ENCODE data around the gene GRIA4.

The GRIA4 gene

DNA sequence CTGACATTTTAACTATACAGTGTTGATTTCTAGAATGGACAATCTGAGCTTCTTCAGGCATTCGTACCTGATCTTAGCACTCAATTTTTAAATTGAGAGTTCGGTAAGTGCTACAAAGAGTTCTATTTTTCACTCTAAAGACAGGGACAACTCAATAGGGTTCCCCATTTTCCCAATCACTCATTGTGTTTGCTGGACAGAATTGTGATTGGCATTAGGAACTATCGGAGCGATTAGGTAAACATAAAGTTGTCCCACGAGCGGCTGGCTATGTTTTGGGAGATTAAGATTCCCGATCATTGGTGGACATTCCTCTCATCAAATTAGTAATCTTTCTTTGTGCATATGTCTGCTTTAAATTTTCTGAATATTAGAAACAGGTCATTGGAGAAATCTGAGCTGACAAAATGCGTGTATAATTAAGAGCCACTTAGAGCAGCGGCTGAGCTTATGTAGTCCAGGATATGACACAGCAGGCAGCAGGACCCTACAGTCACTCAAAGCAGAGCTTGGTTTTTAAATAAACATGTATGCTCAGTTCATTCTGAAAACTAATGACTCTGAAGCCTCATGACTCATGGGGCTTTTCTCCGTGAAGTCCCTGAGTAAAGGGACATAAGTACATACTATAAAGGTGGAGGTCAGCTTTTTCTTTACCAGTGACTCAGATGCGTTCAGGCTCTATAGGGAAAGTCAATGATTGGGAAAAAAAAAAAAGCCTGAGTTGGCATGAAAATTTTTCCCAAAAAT is 109.4 kb downstream of the GRIA4 start:
- no peak for TF ChIP-seq GATA2 (IDR thresholded peaks at IDR 0.05; ENCODE audit: low read depth, low read length)
- no peak for TF ChIP-seq GATA3 (IDR thresholded peaks at IDR 0.05; ENCODE audit: low read depth, low read length)

DNA sequence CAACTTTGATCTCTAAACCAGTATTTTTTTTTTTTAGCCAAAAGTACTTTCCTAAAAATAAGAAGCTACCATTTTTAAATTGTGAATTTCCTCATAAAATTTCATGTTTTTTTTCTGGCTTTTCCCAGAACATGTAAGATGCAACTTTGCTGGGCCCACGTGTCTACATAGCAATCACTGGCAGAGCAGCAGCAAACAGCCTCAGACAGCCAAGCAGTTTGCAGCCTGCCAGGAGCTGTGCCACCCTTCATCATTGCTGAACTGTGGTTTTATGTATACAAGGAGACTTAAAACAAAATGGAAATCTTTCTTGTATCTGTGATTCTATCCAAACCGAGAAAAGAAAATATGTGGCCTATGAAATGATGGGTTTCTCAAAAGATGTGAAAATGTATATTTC is 110.2 kb downstream of the GRIA4 start:
- TF ChIP-seq GATA2 (IDR thresholded peaks at IDR 0.05; ENCODE audit: low read depth, low read length), result no peak
- TF ChIP-seq GATA3 (IDR thresholded peaks at IDR 0.05; ENCODE audit: low read depth, low read length), result no peak

DNA sequence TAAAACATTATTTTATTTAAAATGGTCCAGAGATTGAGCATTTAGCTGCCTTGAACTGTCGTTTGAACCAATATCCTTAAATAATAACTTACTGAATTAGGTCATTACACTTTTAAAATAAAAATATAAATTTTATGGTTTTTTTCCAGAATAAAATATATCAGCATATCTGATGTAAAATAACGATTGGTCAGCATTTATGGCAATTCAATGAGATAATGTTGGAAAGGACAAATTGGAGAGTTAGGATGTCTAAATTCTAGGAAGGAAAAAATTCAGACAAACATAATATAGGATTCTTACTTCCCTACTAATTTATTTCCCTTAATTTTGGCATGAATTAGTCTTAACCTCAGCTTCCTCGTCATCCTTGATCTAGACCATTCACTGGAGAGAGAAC is 113.4 kb downstream of the GRIA4 start:
- TF ChIP-seq GATA2 (IDR thresholded peaks at IDR 0.05; ENCODE audit: low read depth, low read length) (no peak), GATA3 (IDR thresholded peaks at IDR 0.05; ENCODE audit: low read depth, low read length) (no peak)

DNA sequence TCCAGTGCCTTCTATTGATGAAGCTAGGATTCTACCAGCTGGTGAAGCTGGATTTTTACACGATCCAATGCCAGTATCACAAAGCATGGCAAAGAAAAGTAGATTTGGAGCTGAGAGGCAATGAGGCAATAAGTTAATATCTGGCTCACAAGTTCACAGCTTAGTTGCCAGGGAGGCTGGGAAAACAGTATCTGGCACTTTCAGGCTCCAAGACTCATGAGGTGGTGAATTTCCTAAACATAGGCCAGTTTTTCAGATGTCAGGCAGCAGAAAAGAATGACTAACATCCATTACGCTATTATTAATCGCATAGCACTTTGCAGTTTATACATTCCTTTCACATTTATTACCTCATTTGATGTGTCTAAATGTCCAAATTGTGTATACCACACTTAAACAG is 122.7 kb downstream of the GRIA4 start:
- TF ChIP-seq GATA2 (IDR thresholded peaks at IDR 0.05; ENCODE audit: low read depth, low read length) (no peak), GATA3 (IDR thresholded peaks at IDR 0.05; ENCODE audit: low read depth, low read length) (no peak)

DNA sequence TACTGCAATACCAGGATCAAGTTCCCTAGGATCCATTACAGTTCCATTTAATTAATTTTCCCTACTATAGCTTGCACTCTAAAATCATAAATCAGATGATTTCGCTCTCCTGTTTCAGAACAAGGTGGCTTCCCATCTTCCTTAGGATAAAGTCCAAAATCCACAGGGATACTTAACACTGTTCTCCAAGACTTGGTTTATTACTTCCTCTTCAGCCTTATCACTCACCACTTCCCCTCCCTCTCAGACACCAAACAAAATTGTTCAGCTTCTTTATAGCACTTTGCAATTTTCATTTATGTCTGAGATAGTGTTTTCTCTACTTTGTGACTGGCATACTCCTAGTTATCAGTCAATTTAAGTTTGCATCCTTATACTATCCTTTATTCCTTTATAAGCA is 124.6 kb downstream of the GRIA4 start:
- TF ChIP-seq GATA2 (IDR thresholded peaks at IDR 0.05; ENCODE audit: low read depth, low read length) (no peak), GATA3 (IDR thresholded peaks at IDR 0.05; ENCODE audit: low read depth, low read length) (no peak)

DNA sequence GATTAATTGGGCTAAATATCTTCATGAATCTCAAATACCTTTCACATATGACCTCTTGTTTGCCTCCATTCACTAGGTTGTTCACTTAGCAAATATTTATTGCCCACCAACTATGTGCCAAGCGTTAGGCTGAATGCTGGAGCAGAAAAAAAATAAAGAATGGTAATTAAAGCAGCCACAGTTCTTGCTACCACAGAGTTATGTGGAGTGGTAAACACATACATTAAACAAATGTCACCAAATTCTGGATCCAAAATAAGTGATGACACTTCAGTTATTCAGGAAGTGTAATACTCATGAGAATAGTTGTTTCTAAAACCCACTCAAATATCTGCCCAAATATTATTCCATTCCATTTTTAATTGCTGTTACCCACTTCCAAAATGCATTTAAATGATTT is 128.4 kb downstream of the GRIA4 start:
- TF ChIP-seq GATA3 (IDR thresholded peaks at IDR 0.05; ENCODE audit: low read depth, low read length) (no peak), GATA2 (IDR thresholded peaks at IDR 0.05; ENCODE audit: low read depth, low read length) (no peak)

DNA sequence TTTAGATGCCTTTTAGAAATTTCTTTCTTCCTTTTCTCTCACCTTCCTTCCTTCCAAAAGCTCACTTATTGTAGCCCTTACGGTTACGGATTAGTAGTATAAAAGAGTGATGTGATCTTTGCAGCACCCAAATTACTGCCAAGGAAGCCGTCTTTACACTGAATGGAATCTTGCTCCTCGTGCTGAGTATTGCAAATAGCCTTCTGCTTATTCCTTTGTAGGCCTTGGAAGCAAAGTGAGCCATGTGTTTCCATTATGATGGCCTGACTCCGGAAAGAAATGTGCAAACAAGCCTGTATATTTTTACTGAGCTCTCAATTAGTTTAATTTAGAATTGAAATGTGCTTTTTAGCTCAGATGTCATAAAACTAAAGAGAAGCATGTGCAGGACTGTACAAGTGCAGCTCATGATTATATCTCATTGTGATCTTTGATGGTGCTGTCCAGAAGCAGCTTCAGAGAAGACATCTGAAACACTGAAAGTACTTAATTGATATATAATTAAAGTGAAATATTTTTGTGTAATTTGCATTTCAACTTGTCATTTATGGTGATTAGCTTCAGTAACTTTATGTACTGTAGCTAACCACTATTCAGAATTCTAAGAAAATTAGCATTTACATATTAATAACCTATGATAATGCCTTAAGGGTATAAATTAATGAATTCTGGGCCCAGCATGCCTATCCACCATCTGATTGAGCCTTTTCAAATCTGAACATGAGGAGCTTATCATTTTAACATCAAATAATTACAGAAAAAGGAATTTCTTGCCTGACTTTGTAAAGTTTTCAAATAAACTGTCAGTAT is 129.3 kb downstream of the GRIA4 start:
- TF ChIP-seq GATA2 (IDR thresholded peaks at IDR 0.05; ENCODE audit: low read depth, low read length) (peak; percentile 54; the same call in 1 of the 2 replicates), GATA3 (IDR thresholded peaks at IDR 0.05; ENCODE audit: low read depth, low read length) (peak; percentile 82)

DNA sequence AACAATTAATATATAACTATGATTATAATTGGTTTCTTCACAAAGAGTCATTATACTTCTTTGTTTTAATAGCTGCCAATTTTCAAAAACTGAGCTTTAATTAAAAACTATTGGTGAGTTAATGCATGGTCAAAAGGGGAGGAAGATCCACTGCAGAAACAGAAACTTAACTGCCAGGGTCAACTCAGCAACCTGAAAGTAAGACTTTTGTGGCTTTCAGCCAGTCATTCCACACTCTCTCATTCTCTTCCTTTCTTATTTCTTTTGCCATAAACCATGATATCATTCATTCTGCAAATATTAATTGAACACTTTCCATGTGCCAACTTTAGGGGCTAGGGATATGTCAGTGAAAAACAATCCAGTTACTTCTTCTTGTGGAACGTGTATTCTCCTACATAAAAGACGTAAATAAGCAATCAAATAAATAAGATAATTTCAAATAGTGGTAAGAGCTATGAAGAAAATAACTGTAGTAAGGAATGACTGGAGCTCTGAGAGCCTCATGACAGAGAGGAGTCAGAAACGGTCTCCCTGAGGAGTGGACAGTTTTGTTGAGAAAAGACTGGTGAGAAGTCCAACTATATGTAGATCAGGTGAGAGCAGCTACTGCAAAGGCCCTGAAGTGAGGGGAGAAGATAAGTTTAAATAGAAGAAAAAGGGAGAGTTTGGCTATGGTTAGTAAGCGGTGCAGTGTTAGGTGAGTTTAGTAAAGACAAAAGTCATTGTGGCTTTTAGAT is 130.5 kb downstream of the GRIA4 start:
- TF ChIP-seq GATA2 (IDR thresholded peaks at IDR 0.05; ENCODE audit: low read depth, low read length) (no peak), GATA3 (IDR thresholded peaks at IDR 0.05; ENCODE audit: low read depth, low read length) (no peak)

DNA sequence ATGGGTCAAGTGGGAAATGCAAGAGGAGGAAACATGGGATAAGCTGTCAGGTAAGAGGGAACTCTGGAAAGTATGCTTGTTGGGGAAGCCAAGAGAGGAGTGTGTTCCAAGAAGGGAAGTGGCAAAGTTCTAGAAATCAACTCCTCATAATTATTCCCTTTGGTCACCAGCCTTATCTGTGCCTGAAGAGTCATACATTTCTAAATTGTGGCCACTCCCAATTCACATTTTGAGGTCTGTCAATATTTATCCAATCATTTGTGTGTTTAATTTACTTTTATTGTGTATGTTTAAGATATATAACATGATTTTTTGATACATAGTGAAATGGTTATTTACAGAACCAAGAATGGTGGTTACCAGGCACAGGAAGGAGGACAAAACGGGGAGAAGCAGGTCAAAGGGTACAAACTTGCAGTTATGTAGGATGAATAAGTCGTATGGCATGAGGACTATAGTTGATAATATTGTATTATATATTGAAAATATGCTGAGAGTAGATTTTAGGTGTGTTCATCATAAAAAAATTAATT is 131.7 kb downstream of the GRIA4 start:
- TF ChIP-seq GATA2 (IDR thresholded peaks at IDR 0.05; ENCODE audit: low read depth, low read length) (no peak), GATA3 (IDR thresholded peaks at IDR 0.05; ENCODE audit: low read depth, low read length) (no peak)

DNA sequence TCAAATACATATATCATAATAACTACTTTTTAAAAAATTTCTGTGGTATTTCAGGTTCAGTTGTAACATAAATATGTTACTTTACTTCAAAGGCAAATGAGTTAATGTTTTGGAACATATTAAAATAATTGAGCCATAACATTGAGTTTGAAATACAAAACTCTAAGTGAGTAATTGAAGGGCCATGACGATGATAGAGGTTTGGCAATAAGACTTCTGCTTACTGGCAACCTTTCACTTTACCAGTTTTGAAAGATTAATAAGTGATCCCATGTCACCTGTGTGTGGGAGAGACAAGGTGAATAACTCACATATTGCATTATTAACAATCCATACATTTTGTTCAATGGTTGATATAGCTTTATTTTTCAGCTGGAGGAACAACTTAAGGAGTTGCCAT is 144.4 kb downstream of the GRIA4 start:
- no peak for TF ChIP-seq GATA3 (IDR thresholded peaks at IDR 0.05; ENCODE audit: low read depth, low read length)
- TF ChIP-seq GATA2 (IDR thresholded peaks at IDR 0.05; ENCODE audit: low read depth, low read length), result no peak

DNA sequence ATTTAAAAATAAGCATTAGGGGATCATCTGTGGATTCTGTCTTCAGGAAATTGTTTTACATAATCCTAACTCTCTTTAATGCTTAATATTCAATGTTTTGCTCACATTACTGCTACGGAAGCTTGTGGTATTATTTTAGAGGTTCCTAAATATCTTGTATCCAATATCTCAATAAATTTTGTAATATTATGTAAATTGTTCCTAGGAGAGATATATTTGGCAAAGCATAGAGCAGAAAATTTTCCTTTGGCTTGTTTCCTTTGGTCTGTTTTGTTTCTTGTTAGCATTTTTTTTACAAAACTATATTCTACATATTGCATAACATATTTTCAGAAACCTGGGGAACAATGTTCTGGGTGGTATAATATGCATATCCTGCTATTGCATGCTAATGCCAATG is 144.8 kb downstream of the GRIA4 start:
- no peak for TF ChIP-seq GATA3 (IDR thresholded peaks at IDR 0.05; ENCODE audit: low read depth, low read length)
- no peak for TF ChIP-seq GATA2 (IDR thresholded peaks at IDR 0.05; ENCODE audit: low read depth, low read length)

DNA sequence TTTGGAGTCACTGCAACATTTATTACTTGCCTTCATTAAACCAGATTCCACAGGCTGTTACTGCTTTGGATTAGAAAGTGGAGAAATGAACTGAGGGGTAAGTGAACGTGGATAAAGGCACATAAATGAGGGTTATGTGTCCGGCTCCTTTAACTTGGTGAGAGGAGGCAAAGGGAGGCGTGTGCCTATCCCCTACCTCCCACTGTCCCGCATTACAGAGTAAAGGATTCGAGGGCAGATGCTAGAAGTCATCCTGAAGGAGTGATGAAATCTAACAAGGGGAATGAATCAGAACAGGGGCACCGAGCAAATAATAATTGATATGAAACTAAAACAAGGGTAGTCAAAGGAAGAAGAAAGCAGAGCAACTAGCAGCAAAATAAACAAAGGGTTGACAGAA is 147.2 kb downstream of the GRIA4 start:
- TF ChIP-seq GATA2 (IDR thresholded peaks at IDR 0.05; ENCODE audit: low read depth, low read length) (no peak), GATA3 (IDR thresholded peaks at IDR 0.05; ENCODE audit: low read depth, low read length) (no peak)

DNA sequence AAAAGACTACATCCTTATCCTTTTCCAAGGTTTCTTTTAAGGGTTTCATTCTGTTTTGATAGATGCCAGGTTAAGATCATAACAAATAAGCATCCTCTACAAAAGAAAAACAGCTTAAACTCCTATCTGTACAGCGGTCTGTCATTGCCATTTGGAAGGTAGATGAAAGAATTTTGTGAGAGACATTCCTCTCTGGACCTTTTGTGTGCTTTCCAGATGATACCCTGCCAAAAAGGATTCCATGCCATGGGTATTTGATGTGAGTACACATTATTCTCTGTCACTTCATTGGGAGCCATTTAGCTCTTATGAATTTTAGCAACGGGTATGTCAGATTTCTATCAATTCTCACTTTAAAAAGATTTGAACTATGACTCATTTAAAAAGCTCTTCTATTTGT is 153.7 kb downstream of the GRIA4 start:
- TF ChIP-seq GATA3 (IDR thresholded peaks at IDR 0.05; ENCODE audit: low read depth, low read length) (no peak), GATA2 (IDR thresholded peaks at IDR 0.05; ENCODE audit: low read depth, low read length) (no peak)

DNA sequence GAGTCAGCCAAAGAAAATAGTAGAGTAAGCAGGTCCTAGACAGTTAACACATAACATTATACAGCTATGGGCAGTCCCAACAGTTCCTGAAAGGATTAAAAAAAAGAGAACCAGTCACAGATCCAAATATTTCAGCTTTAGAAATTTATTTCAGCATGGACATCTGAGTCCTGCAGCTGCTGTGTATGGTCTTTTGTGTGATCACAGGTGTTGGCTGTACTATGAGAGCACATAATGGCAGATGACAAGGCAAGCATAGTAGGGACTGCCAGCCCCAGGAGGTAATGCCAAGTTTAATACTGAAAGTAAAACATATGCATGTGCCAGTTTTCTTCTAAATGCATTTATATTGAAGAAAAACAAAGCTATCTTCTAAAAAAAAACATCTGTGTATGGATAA is 158.1 kb downstream of the GRIA4 start:
- TF ChIP-seq GATA3 (IDR thresholded peaks at IDR 0.05; ENCODE audit: low read depth, low read length) (no peak), GATA2 (IDR thresholded peaks at IDR 0.05; ENCODE audit: low read depth, low read length) (no peak)
